PC-9 (cell line): ENCODE data around the gene PLK5. TPM values are rescaled to one million over a fixed set of nuclear protein-coding genes. Genes with fewer than 3 reads are reported as not detected.

ENCODE experiments used
- BruUV-seq: library from RNA; stranded (reverse); fragments of 400-500 nt; replicated peaks from 2 replicates; lab custom pipeline; 2021; lab: Mats Ljungman, UMichigan
- CTCF ChIA-PET: fragments of 300-600 bp; sonication (Branson Sonifier 250); formaldehyde crosslinking; loops from one replicate; lab custom pipeline; 2022; ENCODE audit warnings: antibody characterized with exemption; lab: Charles Lee
- POLR2A ChIA-PET: fragments of 300-600 bp; sonication (Branson Sonifier 250); formaldehyde crosslinking; loops from one replicate; lab custom pipeline; 2022; ENCODE audit warnings: antibody characterized with exemption; ENCODE audit not compliant: unreplicated experiment; lab: Charles Lee
- DNase-seq, 2 experiments: peaks; one replicate each; pipeline versions ENCODE4 v3.0.0 to v3.0.0-alpha.2; 2015 to 2022; ENCODE audit warnings: mixed read lengths in 1 of 2
- H2AFZ ChIP-seq: fragments of 200-600 bp; sonication (generic); 2 replicates; pipeline ENCODE4 v1.8.1; 2017; ENCODE audit warnings: antibody characterized with exemption
- H3F3A ChIP-seq: fragments of 200-600 bp; sonication (generic); 2 replicates; pipeline ENCODE4 v1.8.1; 2017; ENCODE audit warnings: antibody characterized with exemption, mild to moderate bottlenecking, low read depth; ENCODE audit not compliant: insufficient read depth
- H3K27ac ChIP-seq: fragments of 200-600 bp; sonication (generic); 2 replicates; pipeline ENCODE4 v1.6.1; 2016; ENCODE audit warnings: mixed run types
- H3K27me3 ChIP-seq: fragments of 200-600 bp; sonication (generic); 2 replicates; pipeline ENCODE4 v1.6.1; 2016; ENCODE audit warnings: low read depth, mixed run types; ENCODE audit not compliant: insufficient read depth
- H3K36me3 ChIP-seq: fragments of 200-600 bp; sonication (generic); 2 replicates; pipeline ENCODE4 v1.6.1; 2016; ENCODE audit warnings: low read depth, mixed run types
- H3K4me1 ChIP-seq: fragments of 200-600 bp; sonication (generic); replicated peaks from 2 replicates; pipeline ENCODE4 v1.6.1; 2016; ENCODE audit warnings: mixed run types; ENCODE audit not compliant: insufficient read depth
- H3K4me2 ChIP-seq: fragments of 200-600 bp; sonication (generic); 2 replicates; pipeline ENCODE4 v1.6.1; 2017; ENCODE audit warnings: mixed run types
- H3K4me3 ChIP-seq: fragments of 200-600 bp; sonication (generic); 2 replicates; pipeline ENCODE4 v1.6.1; 2016; ENCODE audit warnings: mixed run types
- H3K79me2 ChIP-seq: fragments of 200-600 bp; sonication (generic); 2 replicates; pipeline ENCODE4 v1.6.1; 2017; ENCODE audit warnings: low read depth, mixed run types
- H3K9me2 ChIP-seq: fragments of 200-600 bp; sonication (generic); 2 replicates; pipeline ENCODE4 v1.8.1; 2017; ENCODE audit warnings: mild to moderate bottlenecking; ENCODE audit not compliant: insufficient read depth
- H3K9me3 ChIP-seq: fragments of 200-600 bp; sonication (generic); 2 replicates; pipeline ENCODE4 v1.8.1; 2016; ENCODE audit warnings: low read depth; ENCODE audit not compliant: insufficient read depth
- H4K20me1 ChIP-seq: fragments of 200-600 bp; sonication (generic); 2 replicates; pipeline ENCODE4 v1.8.1; 2017; ENCODE audit not compliant: insufficient read depth
- CTCF ChIP-seq: fragments of 200-600 bp; sonication (generic); conservative IDR thresholded peaks from 2 replicates; pipeline ENCODE4 v1.6.1; 2017; ENCODE audit warnings: mixed run types, antibody characterized with exemption, mild to moderate bottlenecking, moderate library complexity
- EZH2 ChIP-seq: fragments of 200-600 bp; sonication (generic); IDR thresholded peaks from 2 replicates; pipeline ENCODE4 v1.8.0; 2017; ENCODE audit warnings: antibody characterized with exemption, low read depth
- intact Hi-C: fragments of 100-400 bp; cut with micrococcal nuclease; formaldehyde crosslinking; loops from one replicate; pipeline ENCODE4 v1.10.0; 2022; ENCODE audit not compliant: unreplicated experiment
- total RNA-seq: library from RNA; stranded (reverse); gene quantifications from 2 replicates; pipeline ENCODE4 v1.2.3, GENCODE V29; 2021

The PLK5 gene
- total RNA-seq, 1 experiment from 2014 or later: not detected

DNA sequence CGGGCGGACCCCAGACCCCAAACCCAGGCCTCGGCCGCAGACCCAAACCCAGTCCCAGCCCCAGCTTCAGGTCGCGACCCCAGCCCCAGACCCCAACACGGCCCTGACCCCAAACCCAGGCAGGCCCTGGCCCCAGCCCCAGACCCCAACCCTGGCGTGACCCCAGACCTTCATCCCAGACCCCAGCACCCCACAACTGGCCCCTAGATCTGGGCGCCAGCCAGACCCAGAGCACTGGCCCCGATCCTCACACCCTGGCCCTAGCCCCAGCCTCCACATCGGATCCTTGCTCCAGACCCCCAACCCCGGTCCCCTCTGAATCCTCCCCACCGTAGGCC is 61.3 kb downstream of the PLK5 start:
- peaks cover 40% of the 10 kb centered on the region for H3K79me2 ChIP-seq

More for the DNA sequence above, 61.3 kb downstream of the PLK5 start:
- intact Hi-C loops: no loop called here
- Histone ChIP-seq H3K4me2 (no peak overlapping the region), H3K9me3 (no peaks in the 10 kb centered on the region), H3K27me3 (no peaks in the 10 kb centered on the region), H4K20me1 (peaks cover 7% of the 10 kb centered on the region), H3K4me3 (no peak overlapping the region), H3K4me1 (peaks cover 14% of the 10 kb centered on the region), H3K9me2 (no peaks in the 10 kb centered on the region), H3F3A (peaks cover 29% of the 10 kb centered on the region; the same call in 1 of the 2 replicates), H3K27ac (no peak overlapping the region), H3K36me3 (no peaks in the 10 kb centered on the region), H2AFZ (no peak overlapping the region)
- POLR2A ChIA-PET: no interaction called here
- BruUV-seq: no TSS peak
- TF ChIP-seq CTCF (no peak), EZH2 (no peak)
- CTCF ChIA-PET: no interaction called here
- DNase-seq: no peak

Other genes starting within 250 kb of the PLK5 start
- 51.8 and 64.2 TPM in 2 replicates for gene FAM174C, start 248.5 kb upstream of the PLK5 start, total RNA-seq
- 1.6 TPM in 1 of 2 replicates, not detected in the other for gene EFNA2, start 238.2 kb upstream of the PLK5 start, total RNA-seq
- gene NDUFS7, start 140.2 kb upstream of the PLK5 start, total RNA-seq: 67.5 and 83.5 TPM in 2 replicates
- 27.3 and 30.9 TPM in 2 replicates for gene GAMT, start 122.5 kb upstream of the PLK5 start, total RNA-seq
- gene DAZAP1, start 116.5 kb upstream of the PLK5 start, total RNA-seq: 122 and 144 TPM in 2 replicates
- gene RPS15, start 85.7 kb upstream of the PLK5 start, total RNA-seq: 967 and 1,004 TPM in 2 replicates
- gene APC2, start 74.0 kb upstream of the PLK5 start, total RNA-seq: 1.6 and 2.7 TPM in 2 replicates
- 28.0 and 31.2 TPM in 2 replicates for gene C19orf25, start 44.9 kb upstream of the PLK5 start, total RNA-seq
- gene PCSK4, start 33.7 kb upstream of the PLK5 start, total RNA-seq: 18.6 and 27.3 TPM in 2 replicates
- 34.3 and 39.5 TPM in 2 replicates for gene REEP6, start 32.9 kb upstream of the PLK5 start, total RNA-seq
- gene ADAMTSL5, start 11.1 kb upstream of the PLK5 start, total RNA-seq: 13.6 and 14.6 TPM in 2 replicates
- gene MEX3D, start 44.2 kb downstream of the PLK5 start, total RNA-seq: 55.6 and 63.7 TPM in 2 replicates
- 129 and 143 TPM in 2 replicates for gene MBD3, start 68.8 kb downstream of the PLK5 start, total RNA-seq
- gene UQCR11, start 81.4 kb downstream of the PLK5 start, total RNA-seq: 196 and 275 TPM in 2 replicates
- 86.6 and 98.0 TPM in 2 replicates for gene TCF3, start 128.5 kb downstream of the PLK5 start, total RNA-seq
- 0.05 TPM in 1 of 2 replicates, not detected in the other for gene ONECUT3, start 229.4 kb downstream of the PLK5 start, total RNA-seq